GM21367 (cell line): ENCODE measurements around the gene CHRNA10.
"Not testable (repeated sequence)": the region's sequence is repeated elsewhere in the genome, so short reads cannot be mapped to it uniquely, and the experiment has no call there.

Source experiments
- ATAC-seq: cut with Tn5 transposase; IDR thresholded peaks from one replicate; pipeline ENCODE4 v1.9.1; 2021; ENCODE audit not compliant: unreplicated experiment

Gene CHRNA10

DNA sequence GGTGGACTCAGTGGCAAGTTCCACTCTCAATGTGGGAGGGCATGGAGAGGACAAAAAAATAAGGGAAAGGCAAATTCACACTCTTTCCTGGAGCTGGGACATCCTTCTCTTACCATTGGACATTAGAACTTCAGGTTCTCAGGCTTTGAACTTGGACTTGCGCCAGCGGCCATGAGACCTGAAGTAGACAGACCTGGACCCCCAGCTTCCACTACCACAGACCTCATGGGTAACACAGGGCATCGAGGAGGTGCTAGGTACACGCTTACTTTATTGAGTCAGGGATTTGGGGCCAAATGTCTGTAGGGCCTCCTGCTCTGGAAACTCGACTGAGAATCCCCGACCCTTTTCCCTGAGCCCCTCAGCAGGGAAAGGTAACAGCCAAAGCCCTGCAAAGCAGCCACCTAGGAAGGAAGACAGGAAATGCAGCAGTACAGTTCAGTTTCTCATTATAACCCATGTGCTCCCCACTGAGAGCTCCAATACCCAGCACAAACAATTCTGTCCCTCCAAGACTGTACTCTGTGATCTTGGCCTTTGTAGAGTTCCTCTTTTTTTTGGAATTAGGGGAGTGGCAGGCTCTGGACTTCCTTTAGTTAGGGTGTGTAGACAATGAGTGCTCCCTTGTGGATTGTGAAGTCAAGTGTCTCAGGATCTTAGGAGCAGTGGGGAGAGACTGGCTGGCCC is 5.7 kb downstream of the CHRNA10 start:
- ATAC-seq = no peak

DNA sequence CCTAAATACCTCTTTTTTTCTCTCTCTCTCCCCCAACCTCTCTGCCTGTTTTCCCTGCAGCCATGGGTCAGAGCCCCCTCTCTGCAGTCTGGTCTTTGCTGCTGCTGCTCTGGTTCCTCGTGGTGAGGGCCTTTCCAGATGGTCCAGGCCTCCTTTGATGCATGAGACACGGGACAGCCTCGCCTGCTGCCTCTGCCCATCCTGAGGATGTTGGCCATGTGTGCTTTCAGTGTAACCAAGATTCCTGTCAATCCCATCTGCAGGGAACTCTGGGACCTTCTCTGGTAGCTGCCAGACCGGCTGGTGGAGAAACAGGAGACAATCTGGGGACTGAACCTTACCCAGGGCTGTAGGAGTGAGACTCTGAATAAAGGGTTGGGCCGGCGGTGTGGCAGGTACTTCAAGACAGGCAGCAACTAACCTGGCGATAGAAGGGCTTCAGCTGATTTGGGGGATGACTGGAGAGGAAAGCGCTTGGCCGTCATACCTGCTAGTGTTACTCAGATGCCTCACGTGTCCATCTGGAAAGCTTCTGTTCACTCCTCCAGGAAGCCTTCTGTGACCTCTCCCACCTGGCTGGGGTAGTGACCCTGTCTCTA is 7.1 kb downstream of the CHRNA10 start:
- no peak for ATAC-seq

DNA sequence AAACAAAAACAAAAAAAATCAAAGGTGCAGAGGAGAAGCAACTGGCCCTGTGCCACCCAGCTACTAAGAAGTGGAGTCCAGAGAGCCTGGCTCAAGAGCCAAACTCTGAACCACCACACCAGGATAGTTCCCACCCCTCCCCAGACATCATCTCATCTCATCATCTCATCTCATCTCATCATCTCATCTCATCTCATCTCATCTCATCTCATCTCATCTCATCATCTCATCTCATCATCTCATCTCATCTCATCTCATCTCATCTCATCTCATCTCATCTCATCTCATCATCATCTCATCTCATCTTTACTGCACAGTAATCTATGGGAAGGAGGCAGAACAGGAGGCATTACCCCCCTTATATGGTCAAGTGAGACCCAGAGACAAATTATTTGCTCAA is 8.3 kb downstream of the CHRNA10 start:
- no peak for ATAC-seq

DNA sequence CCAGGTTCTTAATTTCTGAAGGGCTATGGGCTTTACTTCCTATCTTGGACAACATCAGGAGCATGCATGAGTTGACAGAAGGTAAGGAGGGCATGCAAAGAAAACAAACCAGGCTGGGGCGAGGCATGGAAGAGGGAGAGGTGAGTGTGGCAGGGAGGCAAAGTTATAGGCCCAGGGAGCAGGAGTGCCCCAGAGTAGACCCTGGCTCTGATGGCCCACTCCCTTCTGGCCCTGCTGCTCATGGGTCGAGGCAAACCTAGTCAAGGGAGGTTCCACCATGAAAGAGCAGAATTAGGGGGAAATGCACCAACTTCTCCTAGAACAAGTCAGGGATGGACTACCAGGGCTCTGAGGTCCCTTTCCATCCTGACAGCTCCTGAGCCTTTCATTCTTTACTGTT is 10.2 kb downstream of the CHRNA10 start:
- no peak for ATAC-seq

DNA sequence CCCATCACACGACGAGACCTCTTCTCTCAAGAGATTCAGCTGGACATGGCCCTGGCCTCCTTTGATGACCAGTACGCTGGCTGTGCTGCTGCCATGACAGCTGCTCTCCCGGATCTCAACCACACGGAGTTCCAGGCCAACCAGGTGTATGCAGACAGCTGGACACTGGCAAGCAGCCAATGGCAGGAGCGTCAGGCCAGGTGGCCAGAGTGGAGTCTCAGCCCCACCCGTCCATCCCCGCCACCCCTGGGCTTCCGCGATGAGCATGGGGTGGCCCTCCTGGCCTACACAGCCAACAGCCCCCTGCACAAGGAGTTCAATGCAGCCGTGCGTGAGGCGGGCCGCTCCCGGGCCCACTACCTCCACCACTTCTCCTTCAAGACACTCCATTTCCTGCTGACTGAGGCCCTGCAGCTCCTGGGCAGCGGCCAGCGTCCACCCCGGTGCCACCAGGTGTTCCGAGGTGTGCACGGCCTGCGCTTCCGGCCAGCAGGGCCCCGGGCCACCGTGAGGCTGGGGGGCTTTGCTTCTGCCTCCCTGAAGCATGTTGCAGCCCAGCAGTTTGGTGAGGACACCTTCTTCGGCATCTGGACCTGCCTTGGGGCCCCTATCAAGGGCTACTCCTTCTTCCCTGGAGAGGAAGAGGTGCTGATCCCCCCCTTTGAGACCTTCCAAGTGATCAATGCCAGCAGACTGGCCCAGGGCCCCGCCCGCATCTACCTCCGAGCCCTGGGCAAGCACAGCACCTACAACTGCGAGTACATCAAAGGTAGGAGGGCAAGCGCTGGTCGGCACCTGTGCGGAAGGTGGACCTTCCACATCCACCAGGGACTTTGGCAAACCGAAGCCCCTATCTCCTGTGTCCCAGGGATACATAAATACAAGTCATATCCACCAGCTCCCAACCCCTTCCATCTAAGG is 11.3 kb downstream of the CHRNA10 start:
- ATAC-seq = no peak

DNA sequence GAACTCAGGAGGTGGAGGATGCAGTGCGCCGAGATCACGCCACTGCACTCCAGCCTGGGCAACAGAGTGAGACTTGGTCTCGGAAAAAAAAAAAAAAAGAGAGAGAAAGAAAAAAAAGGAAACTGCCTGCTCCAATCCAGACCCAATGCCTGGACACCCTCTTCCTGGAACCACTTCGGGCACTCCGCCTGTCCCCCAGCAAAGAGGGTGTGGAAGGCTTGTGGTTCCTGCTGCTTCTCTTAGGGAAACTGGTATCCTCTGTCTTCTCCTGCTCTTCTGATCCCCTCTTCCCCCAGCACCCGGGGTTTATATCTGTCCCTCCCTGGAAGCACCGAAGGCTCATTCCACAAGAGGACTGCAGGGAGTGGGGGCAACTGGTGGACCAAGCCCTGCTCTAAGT is 12.9 kb downstream of the CHRNA10 start:
- ATAC-seq = no peak

DNA sequence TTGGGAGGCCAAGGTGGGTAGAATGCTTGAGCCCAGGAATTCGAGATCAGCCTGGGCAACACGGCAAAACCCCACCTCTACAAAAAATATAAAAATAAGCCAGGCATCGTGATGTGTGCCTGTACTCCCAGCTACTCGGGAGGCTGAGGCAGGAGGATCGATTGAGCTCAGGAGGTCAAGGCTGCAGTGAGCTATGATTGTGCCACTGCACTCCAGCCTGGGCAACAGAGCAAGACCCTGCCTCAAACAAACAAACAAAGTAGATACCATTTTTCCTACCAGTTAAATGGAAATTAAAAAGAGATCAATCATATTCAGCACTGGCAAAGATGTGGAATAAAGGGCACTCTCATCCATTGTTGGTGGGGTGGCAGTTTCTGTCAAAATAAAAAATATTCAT is 13.9 kb downstream of the CHRNA10 start:
- ATAC-seq = not testable (repeated sequence)

DNA sequence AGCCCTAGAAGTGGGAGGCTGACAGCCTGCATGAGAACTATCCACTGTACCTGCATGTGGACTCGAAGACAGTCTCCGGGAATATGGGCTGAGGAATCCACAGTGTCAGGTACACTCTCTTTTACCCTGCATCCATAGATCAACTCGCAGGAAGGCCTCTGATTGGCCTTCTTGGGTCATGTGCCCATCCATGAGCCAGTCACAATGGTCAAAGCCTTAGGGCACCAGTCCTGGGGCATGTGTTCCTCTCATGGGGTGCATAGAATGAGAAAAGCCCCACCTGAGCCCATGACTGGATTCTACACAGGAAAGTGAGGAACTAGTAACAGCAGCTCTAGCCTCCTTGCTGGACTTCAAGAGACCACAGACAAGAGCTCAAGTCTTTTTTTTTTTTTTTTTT is 15.6 kb downstream of the CHRNA10 start:
- ATAC-seq = no peak

DNA sequence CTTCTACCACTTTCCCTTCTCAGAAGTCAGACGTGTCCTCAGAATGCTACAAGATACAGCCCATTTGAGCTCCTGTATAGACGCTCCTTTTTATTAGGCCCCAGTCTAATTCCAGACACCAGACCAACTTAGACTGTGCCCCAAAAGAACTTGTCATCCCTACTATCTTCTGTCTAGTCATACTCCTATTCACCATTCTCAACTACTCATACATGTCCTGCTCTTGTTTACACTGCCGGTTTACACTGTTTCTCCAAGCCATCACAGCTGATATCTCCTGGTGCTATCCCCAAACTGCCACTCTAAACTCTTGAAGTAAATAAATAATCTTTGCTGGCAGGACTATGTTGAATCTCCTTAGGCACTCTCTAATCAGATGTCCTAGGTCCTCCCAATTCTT is 18.7 kb downstream of the CHRNA10 start:
- ATAC-seq = not testable (repeated sequence)

DNA sequence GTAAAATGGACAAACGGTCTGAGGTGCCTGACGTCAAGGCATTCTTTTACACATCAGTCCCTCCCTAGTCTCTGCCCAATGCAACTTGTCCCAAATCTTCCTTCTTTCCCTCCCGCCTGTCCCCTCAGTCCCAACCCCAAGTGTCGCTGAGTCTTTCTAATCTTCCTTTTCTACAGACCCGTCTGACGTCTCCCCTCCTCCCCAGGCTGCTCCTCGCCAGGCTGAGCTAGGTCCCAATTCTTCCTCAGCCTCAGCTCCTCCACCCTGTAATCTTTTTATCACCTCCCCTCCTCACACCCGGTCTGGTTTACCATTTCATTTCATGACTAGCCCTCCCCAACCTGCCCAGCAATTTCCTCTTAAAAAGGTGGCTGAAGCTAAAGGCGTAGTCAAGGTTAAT is 21.8 kb downstream of the CHRNA10 start:
- not testable (repeated sequence) for ATAC-seq

DNA sequence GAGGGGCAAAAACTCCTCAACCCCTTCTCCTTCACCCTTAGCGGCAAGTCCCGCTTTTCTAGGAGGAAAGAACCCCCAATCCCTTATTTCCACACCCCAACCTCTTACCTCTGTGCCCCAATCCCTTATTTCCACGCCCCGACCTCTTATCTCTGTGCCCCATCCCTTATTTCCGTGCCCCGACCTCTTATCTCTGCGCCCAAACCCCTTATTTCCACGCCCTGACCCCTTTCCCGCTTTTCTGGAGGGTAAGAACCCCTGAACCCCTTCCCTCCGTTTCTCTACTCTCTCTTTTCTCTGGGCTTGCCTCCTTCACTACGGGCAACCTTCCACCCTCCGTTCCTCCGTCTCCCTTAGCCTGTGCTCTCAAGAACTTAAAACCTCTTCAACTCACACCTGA is 22.3 kb downstream of the CHRNA10 start:
- ATAC-seq = not testable (repeated sequence)

DNA sequence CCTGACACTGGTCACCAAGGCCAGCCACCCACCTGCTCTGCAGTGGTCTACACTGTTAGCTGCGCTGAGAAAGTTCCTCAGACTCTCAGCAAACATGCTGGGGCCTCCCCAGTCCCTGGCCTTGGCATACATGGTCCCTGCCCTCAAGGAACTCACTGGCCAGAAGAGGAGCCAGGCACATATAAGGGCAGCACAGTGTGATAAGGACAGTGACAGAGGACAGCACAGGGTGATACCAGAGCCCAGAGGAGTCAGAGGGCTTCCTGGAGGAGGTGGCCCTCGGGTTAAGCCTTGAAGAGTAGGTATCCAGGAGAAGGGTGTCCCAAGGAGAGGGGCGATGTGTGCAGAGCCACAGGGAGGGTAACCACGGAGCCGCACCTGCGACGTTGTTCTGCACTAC is 25.6 kb downstream of the CHRNA10 start:
- ATAC-seq = no peak

DNA sequence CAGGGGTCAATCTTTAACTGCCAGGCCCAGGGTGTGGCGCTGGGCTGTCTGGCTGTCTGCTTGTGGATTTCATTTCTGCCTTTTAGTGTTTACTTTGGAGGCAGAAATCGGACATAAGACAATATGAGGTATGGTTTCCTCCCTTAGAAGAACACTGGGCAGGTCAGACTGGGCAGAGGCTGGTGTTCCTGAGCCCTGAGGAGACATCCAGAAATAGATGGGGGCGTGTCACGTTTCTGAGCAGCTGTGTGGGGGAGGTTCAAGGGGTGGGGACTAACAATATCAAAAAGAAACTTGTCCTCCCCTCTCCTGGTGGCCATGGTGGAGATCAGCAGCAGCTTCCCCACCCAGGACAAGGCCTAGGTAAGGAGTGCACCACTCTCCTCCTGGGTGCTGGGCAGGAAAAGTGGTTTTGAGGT is 26.4 kb downstream of the CHRNA10 start, which contains the start of gene ART1:
Gene ART1 (plus strand): TSS at position 312 of the 419 bp plus-strand sequence. CDS start 14,086 bp downstream, outside the sequence.
- no peak for ATAC-seq

DNA sequence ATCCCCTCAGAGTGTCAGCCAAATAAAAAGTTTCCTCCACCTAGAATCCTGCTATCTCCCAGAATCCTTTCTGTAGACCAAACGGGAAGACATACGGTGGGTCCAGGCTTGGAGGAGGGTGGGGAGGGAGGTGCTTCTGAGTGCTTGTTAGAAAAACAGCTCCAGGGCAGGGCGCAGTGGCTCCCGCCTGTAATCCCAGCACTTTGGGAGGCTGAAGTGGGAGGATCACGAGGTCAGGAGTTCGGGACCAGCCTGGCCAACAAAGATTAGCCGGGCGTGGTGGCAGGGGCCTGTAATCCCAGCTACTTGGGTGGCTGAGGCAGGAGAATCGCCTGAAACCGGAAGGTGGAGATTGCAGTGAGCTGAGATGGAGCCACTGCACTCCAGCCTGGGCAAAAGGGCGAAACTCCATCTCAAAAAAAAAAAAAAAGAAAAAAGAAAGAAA is 28.1 kb downstream of the CHRNA10 start:
- not testable (repeated sequence) for ATAC-seq

DNA sequence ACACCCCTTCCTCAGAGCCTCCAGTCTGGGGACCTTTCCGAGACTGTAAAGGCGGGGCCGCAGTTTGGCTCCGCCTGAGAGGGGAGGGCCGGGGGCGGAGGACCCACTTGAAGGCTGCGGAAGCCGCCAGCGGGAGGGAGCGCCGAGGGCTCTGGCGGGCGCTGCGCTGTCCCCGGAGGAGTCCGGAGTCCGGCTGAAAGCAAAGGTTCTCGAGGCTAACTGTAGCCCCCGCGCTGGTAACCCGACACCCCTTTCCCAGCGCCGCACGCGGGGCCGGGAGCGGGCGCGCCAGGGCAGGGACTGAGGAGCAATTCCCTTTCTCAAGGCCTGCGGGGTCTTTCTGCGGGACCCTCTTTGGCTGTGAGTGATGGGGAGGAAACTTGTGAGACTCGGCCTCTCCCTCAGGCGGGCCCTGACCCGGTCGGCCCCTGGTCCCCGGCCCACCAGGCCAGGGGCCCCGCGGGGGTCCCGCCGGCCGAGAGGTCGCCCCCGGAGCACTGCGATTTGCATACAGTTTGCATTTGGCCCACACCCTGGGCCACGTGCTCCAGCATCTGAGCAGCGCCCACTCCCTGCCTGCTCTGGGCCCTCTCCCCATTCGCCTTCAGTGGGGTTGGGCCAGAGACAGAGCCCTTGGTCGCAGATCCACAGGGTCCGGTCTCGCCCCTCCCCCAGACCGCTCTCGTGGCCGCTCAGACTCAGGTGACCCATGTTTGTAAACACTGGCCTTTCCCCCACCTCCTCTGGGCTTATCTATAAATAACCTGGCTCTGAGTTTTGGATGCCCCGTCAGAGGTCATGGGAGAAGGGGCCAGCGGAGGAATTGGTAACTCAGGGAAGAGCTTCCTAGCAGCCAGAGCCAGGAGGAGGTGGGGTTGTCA is 28.9 kb downstream of the CHRNA10 start:
- no peak for ATAC-seq

DNA sequence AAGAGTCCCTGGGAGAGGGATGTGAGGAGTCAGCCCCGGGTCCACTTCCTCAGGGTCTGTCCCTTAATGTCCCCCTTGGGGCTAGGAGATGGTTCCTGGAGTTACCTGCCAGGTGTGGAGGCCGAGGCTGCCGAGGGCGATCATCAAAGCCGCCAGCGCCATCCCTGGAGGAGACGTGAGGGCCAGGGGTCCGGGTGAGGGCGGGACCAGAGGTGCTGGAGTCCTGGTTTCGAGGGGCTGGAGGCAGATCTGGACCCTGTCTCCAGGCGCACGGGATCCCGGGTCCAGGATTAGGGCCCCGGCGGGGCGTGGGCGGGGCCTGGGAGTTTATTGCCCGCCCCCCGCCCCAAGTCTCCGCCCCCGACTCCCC is 29.5 kb downstream of the CHRNA10 start, which contains the start of gene ART5:
Gene ART5 (minus strand): TSS at position 292 of the 370 bp plus-strand sequence. CDS start 130 bp downstream, at position 162.
- ATAC-seq = no peak

DNA sequence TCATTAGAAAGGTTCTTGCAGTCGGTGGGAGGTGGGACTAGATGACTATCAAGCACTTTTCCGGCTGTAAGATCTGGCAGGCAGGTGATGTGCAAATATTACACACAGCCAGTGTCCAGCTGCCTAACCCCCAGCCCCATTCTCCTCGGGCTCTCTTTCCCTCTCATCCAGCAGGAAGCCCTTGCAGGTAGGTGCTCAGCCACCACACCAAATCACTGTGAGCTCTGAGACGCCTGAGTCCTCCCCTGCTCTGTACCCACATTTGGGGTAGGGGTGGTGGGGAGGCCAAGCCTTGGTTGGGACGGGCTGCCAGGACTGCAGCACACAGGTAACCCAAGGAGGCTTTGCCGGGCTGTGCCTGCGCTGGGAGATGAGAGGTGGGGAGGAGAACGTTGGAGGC is 30.0 kb downstream of the CHRNA10 start:
- ATAC-seq = no peak

DNA sequence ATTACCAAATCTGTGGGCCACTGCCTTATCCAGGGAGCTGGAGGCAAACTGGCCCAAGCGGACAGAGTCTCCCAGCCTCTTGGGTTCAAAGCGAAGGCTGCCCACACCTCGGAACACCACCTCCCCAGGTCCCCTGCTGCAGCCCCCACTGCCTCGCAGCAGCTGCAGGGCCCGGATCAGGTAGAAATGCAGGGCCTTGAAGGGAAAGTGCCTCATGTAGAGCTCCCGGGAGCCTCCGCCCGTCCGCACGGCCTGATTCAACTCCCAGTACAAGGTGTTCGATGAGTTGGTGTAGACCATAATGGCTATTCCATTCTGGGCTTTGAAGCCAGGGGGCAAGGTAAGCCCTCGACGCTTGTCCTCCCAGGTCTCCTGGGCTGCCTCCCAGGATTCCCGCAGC is 31.3 kb downstream of the CHRNA10 start:
- no peak for ATAC-seq

DNA sequence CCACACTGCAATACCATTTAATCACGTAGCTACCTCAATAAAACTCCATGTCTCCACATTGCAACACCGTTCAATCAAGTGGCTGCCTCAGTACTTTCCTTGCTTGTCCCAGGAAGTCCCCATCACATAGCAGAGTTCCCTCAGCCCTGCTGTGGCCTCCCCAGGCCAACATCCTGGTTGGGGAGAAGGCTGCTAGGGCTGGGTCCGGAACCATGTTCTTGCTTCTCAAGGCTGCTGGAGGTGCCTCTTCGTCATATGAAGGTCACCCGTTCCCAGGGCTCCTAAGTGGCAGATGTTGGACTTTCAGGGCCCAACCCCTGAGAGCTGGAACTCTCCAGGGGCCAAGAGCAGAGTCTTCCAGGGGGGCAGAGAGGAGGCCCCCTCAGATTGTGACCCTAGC is 32.7 kb downstream of the CHRNA10 start:
- ATAC-seq = no peak

DNA sequence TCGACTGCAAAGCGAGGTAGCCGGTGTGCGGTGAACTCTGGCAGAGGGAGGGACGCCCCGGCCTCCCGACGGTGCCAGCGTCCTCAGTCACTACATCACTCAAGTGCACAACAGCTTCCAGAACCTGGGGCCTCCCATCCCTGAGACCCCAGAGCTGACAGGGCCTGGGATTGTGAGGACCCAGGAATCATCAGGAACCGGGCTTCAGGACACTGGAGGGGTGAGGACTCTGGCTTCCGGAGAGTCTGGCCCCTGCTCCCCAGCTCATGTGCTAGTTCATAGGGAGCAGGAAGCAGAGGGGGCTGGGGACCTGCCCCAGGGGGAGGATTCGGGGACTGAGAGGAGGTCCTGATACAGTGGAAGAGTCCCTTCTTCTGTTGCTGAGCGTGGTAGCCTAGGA is 34.0 kb downstream of the CHRNA10 start:
- no peak for ATAC-seq
